SU-DHL-6 (cell line): Measurements from ENCODE around the gene ZNF628.

Experiments
- H2AFZ ChIP-seq: fragments of 200-600 bp; sonication (generic); 2 replicates; pipeline ENCODE4 v1.6.1; 2014; ENCODE audit warnings: low read depth, mild to moderate bottlenecking, moderate library complexity, mixed read lengths, antibody characterized with exemption, low read length; ENCODE audit not compliant: severe bottlenecking
- H3F3A ChIP-seq: fragments of 200-600 bp; shearing (Covaris generic); 2 replicates; pipeline ENCODE4 v1.6.0; 2016; ENCODE audit warnings: antibody characterized with exemption, mild to moderate bottlenecking; ENCODE audit not compliant: insufficient read depth
- H3K27ac ChIP-seq: fragments of 200-600 bp; sonication (generic); 2 replicates; pipeline ENCODE4 v1.5.1; 2016; ENCODE audit warnings: low read depth, mild to moderate bottlenecking, low read length, moderate library complexity, mixed read lengths
- H3K27me3 ChIP-seq: fragments of 200-600 bp; sonication (generic), shearing (Covaris generic); 2 replicates; pipeline ENCODE4 v1.6.0; 2014; ENCODE audit warnings: mild to moderate bottlenecking, low read length
- H3K36me3 ChIP-seq: fragments of 200-600 bp; sonication (generic); 2 replicates; pipeline ENCODE4 v1.6.1; 2014; ENCODE audit warnings: mild to moderate bottlenecking, low read length, mixed read lengths
- H3K4me2 ChIP-seq: fragments of 300-600, 200-600 bp; shearing (Covaris generic), sonication (generic); 2 replicates; pipeline ENCODE4 v1.6.0; 2014; ENCODE audit warnings: low read length, low read depth, mild to moderate bottlenecking; ENCODE audit not compliant: poor library complexity, severe bottlenecking
- H3K4me3 ChIP-seq: fragments of 200-600 bp; sonication (generic); 2 replicates; pipeline ENCODE4 v1.5.1; 2014; ENCODE audit warnings: antibody characterized with exemption, low read length, mild to moderate bottlenecking, mixed read lengths; ENCODE audit not compliant: insufficient read depth, poor library complexity, severe bottlenecking
- H3K79me2 ChIP-seq: fragments of 200-600 bp; sonication (generic); 2 replicates; pipeline ENCODE4 v1.6.1; 2014; ENCODE audit warnings: mild to moderate bottlenecking, low read length, moderate library complexity; ENCODE audit not compliant: insufficient read depth
- H3K9ac ChIP-seq: fragments of 200-600 bp; sonication (generic); 2 replicates; pipeline ENCODE4 v1.7.0; 2014; ENCODE audit warnings: mild to moderate bottlenecking, low read length
- H3K9me2 ChIP-seq: fragments of 200-600 bp; sonication (generic); replicated peaks from 2 replicates; pipeline ENCODE4 v1.6.1; 2014; ENCODE audit warnings: low read length; ENCODE audit not compliant: insufficient read depth
- H3K9me3 ChIP-seq: fragments of 200-600 bp; sonication (generic); 2 replicates; pipeline ENCODE4 v1.6.1; 2014; ENCODE audit warnings: low read length, mixed read lengths; ENCODE audit not compliant: insufficient read depth
- H4K20me1 ChIP-seq: fragments of 200-600 bp; sonication (generic); 2 replicates; pipeline ENCODE4 v1.6.1; 2014; ENCODE audit warnings: low read depth, mild to moderate bottlenecking, antibody characterized with exemption, low read length, moderate library complexity, mixed read lengths
- EZH2phosphoT487 ChIP-seq: fragments of 200-600 bp; sonication (generic), shearing (Covaris generic); conservative IDR thresholded peaks from 2 replicates; pipeline ENCODE4 v1.6.1; 2018; ENCODE audit warnings: mild to moderate bottlenecking, antibody characterized with exemption, low read length, moderate library complexity, mixed read lengths
- TF ChIP-seq, protein P1 (sequence below): fragments of 200-600 bp; sonication (generic); IDR thresholded peaks from one replicate; pipeline ENCODE4 v1.5.1; 2017; ENCODE audit warnings: antibody characterized with exemption, mild to moderate bottlenecking, low read length, moderate library complexity; ENCODE audit not compliant: insufficient read depth, poor library complexity, severe bottlenecking

The ZNF628 gene

DNA sequence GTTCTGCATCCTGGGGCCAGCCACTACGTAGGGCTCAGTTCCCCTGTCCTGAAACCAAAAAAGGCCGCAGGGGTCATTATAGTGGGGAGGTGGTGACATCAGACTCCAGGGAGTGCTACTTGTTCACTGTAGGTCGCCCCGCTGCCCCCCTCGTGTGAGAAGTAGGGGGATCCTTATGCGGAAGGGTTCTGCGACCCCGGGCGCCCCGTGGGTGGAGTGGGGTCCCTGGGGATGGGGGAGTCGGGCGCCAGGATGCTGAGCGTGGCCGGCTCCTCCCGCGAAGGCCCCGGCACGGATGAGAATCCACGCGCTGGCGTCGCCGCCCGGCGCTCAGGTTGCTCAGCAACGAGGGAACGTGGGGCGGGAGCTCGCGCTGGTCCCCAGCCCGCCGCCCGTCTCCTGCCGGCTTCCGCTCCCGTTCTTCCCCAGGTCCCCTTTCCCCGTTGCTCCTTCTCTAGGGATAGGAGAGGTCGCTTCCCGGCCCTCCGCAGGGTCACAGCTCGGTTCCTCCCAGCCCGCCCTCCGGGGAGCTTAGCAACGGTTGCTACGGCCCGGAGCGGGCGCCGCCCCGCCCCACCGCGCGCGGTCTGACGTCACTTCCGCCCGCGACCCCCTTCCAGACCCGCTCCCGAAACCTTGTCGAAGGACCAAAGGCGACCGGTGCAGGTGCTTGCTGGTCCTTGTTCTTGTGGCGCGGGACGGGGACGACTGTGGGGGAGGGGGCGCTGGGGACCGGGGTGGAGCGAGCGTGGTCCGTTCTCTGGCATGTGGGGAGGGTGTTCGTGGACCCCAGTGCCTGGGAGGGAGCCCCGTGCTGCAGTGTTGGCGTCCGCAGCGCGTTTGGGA lies 8.4 kb downstream of the ZNF628 start, which contains the start of gene NAT14:
Gene NAT14 (plus strand): TSS at position 596 of the 846 bp plus-strand sequence. CDS start 521 bp downstream, outside the sequence.
- Histone ChIP-seq H3K79me2 (no peaks in the 10 kb centered on the region), H2AFZ (peak within 1 kb of the TSS; percentile 63), H3K9ac (peak within 1 kb of the TSS; percentile 64), H3K27ac (no peak within 1 kb of the TSS), H3K9me2 (no peaks in the 10 kb centered on the region), H3K9me3 (no peaks in the 10 kb centered on the region), H3K4me2 (peak within 1 kb of the TSS; percentile 75), H3K36me3 (no peaks in the 10 kb centered on the region), H3K27me3 (no peaks in the 10 kb centered on the region), H3F3A (0 out of 2 replicates have a peak, but pooled peaks cover 3% of the 10 kb centered on the region), H3K4me3 (peak within 1 kb of the TSS; percentile 73), H4K20me1 (no peaks in the 10 kb centered on the region)
- TF ChIP-seq, protein P1, sequence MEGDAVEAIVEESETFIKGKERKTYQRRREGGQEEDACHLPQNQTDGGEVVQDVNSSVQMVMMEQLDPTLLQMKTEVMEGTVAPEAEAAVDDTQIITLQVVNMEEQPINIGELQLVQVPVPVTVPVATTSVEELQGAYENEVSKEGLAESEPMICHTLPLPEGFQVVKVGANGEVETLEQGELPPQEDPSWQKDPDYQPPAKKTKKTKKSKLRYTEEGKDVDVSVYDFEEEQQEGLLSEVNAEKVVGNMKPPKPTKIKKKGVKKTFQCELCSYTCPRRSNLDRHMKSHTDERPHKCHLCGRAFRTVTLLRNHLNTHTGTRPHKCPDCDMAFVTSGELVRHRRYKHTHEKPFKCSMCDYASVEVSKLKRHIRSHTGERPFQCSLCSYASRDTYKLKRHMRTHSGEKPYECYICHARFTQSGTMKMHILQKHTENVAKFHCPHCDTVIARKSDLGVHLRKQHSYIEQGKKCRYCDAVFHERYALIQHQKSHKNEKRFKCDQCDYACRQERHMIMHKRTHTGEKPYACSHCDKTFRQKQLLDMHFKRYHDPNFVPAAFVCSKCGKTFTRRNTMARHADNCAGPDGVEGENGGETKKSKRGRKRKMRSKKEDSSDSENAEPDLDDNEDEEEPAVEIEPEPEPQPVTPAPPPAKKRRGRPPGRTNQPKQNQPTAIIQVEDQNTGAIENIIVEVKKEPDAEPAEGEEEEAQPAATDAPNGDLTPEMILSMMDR = no peak
- TF ChIP-seq EZH2phosphoT487 = no peak

DNA sequence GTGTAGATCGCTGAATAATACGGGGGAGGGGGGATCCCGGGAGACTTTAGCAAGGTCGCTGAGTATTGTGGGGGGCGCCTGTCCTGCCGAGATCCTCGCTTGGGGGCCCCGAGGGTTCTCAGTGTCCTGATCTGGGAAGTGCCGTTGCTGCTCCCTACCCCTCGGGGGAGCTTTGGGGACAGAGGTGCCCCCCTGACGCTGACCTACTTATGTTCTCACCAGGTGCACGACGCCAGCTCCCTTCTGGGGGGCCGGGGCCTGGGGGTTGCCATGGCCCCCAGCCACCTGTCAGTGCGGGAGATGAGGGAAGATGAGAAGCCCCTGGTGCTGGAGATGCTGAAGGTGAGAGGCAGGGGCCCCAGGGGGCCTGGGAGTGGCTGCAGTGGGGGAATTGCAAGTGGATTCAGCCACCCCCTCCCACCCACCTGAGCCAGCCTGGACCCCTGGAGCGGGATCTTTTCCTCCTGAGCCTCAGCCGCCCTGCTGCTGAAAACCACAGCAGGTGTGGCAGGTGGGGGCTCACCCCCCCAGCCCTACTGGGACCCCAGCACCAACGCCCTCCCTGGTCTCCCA lies 9.1 kb downstream of the ZNF628 start:
- Histone ChIP-seq H3K4me2 (peak overlapping the region; percentile 75), H4K20me1 (no peaks in the 10 kb centered on the region), H3K4me3 (peak overlapping the region; percentile 73), H3K36me3 (no peaks in the 10 kb centered on the region), H3F3A (0 out of 2 replicates have a peak, but pooled peaks cover 3% of the 10 kb centered on the region), H3K9ac (peak overlapping the region; percentile 64), H3K27ac (no peak overlapping the region), H2AFZ (peak overlapping the region; percentile 63), H3K9me3 (no peaks in the 10 kb centered on the region), H3K27me3 (no peaks in the 10 kb centered on the region), H3K79me2 (no peaks in the 10 kb centered on the region), H3K9me2 (no peaks in the 10 kb centered on the region)
- TF ChIP-seq, protein P1 = no peak
- TF ChIP-seq EZH2phosphoT487 = no peak

DNA sequence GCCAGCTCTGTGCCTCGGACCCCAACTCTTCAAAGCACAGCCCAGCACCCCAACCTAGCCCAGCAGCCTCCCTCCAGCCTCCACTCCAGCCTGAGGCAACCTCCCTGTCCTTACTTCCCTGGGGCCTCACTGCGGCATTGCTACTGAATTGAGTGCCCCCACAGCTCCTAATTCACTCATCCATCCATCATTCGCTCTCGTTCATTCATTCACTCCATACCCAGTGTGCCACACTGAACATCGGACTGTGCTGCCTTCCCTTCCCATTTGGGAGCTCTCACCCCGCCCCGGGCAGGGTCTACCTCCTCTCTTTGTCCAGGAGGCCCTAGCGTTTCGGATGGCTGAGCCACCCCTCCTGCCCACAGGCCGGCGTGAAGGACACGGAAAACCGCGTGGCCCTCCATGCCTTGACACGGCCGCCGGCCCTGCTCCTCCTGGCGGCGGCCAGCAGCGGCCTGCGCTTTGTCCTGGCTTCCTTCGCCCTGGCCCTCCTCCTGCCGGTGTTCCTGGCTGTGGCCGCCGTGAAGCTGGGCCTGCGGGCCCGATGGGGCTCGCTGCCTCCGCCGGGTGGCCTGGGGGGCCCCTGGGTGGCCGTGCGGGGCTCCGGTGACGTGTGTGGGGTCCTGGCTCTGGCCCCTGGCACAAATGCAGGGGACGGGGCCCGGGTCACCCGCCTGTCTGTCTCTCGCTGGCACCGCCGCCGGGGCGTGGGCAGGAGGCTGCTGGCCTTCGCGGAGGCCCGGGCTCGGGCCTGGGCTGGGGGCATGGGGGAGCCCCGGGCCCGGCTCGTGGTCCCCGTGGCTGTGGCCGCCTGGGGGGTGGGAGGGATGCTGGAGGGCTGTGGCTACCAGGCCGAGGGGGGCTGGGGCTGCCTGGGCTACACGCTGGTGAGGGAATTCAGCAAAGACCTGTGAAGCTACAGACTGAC lies 9.9 kb downstream of the ZNF628 start:
- no peak overlapping the region for H3K4me3 ChIP-seq
- no peaks in the 10 kb centered on the region for H3K79me2 ChIP-seq
- H2AFZ ChIP-seq = no peak overlapping the region
- no peak overlapping the region for H3K4me2 ChIP-seq
- no peaks in the 10 kb centered on the region for H3K9me3 ChIP-seq
- no peaks in the 10 kb centered on the region for H3K36me3 ChIP-seq
- no peak overlapping the region for H3K27ac ChIP-seq
- H3K9ac ChIP-seq = no peak overlapping the region
- TF ChIP-seq, protein P1 = no peak
- TF ChIP-seq EZH2phosphoT487 = no peak
- no peaks in the 10 kb centered on the region for H4K20me1 ChIP-seq
- 0 out of 2 replicates have a peak, but pooled peaks cover 3% of the 10 kb centered on the region for H3F3A ChIP-seq
- H3K9me2 ChIP-seq = no peaks in the 10 kb centered on the region
- H3K27me3 ChIP-seq = no peaks in the 10 kb centered on the region
